Inferior parietal cortex (tissue), 1 donor: Measurements from ENCODE around the gene STUB1.

Source experiments
- DNase-seq: peaks from one replicate; pipeline ENCODE4 v3.0.0-alpha.2; 2016; ENCODE audit errors: extremely low spot score

The STUB1 gene

GRCh38 chr16:644556-644955, 35.7 kb upstream of the STUB1 start:
- DNase-seq, result no peak

GRCh38 chr16:645852-646678, 34.1 kb upstream of the STUB1 start:
- DNase-seq, result no peak

GRCh38 chr16:646679-647172, 33.5 kb upstream of the STUB1 start:
- DNase-seq, result no peak

- no peak for DNase-seq
These were observed 32.9 kb upstream of the STUB1 start for GRCh38 chr16:647173-647902.

GRCh38 chr16:648071-648780, 32.0 kb upstream of the STUB1 start:
- DNase-seq, result no peak

GRCh38 chr16:648781-649589, 31.2 kb upstream of the STUB1 start, which contains the start of gene WDR90:
Gene WDR90, plus strand, starts transcription at chr16:649365. Its CDS starts 52 bp downstream, at chr16:649417.
- peak; percentile 94 for DNase-seq

GRCh38 chr16:649631-650030, 30.6 kb upstream of the STUB1 start:
- DNase-seq, result no peak

- no peak for DNase-seq
These were observed 28.4 kb upstream of the STUB1 start for GRCh38 chr16:651844-652243.

- DNase-seq, result no peak
These were observed 27.5 kb upstream of the STUB1 start for GRCh38 chr16:652454-653305.

- no peak for DNase-seq
These were observed 26.2 kb upstream of the STUB1 start for GRCh38 chr16:654034-654433.

- no peak for DNase-seq
These were observed 22.7 kb upstream of the STUB1 start for GRCh38 chr16:657487-657886.

GRCh38 chr16:658679-659571, 21.3 kb upstream of the STUB1 start:
- no peak for DNase-seq

- no peak for DNase-seq
These were observed 20.6 kb upstream of the STUB1 start for GRCh38 chr16:659618-660017.

GRCh38 chr16:660132-660458, 20.1 kb upstream of the STUB1 start:
- DNase-seq, result no peak

- peak; percentile 75 for DNase-seq
These were observed 19.6 kb upstream of the STUB1 start for GRCh38 chr16:660459-661183.

- DNase-seq, result no peak
These were observed 18.9 kb upstream of the STUB1 start for GRCh38 chr16:661184-661821.

GRCh38 chr16:662095-662494, 18.1 kb upstream of the STUB1 start:
- DNase-seq, result no peak

- DNase-seq, result no peak
These were observed 17.6 kb upstream of the STUB1 start for GRCh38 chr16:662597-662996.
